Measurements from ENCODE around the gene ROS1.
A peak's percentile ranks its signal among the peaks of the same experiment; 100 is the strongest.
"Not testable (repeated sequence)": the region's sequence is repeated elsewhere in the genome, so short reads cannot be mapped to it uniquely, and the experiment has no call there.

The ROS1 gene

DNA sequence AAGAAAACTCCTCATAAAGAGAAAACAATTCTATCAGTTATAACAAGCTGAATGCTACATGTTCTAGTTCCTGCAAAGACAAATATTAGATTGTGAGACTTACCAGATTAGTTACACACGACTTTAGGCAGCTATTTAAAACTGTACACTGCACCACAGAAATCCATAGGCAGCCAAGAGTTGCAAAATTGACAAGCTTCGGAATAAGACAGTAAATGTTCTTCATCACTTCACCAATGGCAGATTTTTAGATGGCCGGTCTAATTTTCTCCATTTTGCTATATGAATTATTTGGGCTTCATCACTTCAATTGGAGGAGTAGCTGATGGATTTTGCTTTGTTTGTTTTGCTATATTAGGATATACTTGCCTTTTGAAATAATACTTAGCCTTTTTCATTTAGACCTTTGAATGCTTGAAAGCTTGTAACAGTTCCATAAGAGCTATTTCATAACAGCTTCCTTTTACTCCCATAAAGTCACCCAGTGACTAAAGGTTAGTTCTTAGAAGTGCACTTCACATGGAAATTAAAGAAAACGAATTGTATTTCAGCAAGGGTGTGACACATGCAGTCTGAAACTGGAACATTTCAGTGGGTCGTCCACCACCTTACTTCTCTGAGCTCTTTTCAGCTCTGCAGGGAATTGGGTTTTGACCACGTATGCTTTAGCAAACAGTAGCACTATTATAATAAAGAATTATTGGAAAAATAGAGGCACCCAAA, at the start of gene ROS1:
ROS1 (minus strand) TSS at position 512 of the 723 bp plus-strand sequence; CDS start at position 226, 286 bp downstream.
- no peak for DNase-seq (ENCODE audit: low spot score)

DNA sequence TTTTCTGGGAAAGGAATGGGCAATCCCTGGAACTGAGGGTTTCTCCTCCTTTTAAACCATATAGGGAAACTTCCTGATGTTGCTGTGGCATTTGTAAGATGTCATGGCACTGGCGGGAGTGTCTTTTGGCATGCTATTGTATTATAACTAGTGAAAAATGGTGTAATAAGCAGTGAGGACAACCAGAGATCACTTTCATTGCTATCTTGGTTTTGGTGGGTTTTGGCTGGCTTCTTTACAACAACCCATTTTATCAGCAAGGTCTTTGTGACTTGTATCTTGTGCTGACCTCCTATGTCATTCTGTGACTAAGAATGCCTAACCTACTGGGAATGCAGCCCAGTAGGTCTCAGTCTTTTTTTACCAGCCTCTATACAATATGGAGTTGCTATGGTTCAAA, 47.7 kb upstream of the ROS1 start:
- DNase-seq (ENCODE audit: low spot score), result no peak

DNA sequence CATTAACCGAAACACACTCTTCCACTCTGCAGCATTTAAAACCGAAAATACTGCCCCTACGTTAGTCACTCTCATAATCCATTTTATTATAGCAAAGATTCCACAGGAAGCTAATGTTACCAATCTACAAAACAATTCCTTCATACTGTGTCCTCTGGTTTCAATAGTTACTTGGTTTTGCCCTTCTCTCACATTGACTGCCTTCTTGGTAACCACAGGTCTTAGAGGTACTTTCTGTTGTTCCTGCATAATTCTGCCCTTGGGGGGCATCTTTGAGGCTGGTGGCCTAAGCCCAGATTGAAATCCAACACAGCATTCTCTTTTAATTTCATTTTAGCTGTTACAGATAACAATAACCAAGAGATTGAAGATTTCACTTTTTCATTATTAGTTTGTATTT, 46.9 kb upstream of the ROS1 start:
- DNase-seq (ENCODE audit: low spot score), result no peak

DNA sequence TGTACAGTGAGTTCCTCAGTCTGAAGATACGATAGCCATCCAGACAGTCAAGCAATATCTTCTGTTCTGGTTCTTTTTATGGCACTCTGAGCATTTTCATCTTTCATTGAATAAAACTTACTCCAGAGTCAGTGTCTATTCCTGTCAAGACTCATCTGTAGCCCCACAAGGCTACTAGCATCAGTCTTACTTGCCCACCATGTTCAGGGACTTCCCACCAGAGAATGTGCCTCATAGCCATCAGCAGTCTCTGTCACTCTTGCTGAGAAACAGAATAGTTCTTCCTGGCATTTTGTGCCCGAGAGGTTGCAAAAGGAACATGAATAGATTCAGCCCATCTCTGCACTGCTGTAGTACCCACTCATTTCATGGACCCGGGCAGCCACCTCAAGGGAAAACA, 44.0 kb upstream of the ROS1 start:
- DNase-seq (ENCODE audit: low spot score), result no peak

DNA sequence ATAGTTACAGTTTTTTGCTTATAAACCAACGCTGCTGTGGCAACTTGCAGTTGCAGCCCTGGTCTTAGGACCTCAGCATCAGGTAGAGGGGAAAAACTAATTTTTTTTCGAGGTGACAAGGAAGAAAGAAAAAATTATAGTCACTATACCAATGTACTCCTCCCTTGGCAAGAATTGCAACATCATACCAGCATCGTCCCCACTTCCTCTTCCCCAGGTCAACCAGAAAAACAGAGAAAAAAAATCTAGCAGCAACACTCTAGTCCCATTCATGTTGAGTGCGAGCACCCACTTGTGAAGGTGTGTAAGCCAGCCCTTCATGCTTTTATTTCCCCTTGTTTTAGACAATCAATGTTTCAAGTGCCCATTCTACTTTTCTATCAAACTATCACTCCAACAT, 43.6 kb upstream of the ROS1 start:
- no peak for DNase-seq (ENCODE audit: low spot score)

DNA sequence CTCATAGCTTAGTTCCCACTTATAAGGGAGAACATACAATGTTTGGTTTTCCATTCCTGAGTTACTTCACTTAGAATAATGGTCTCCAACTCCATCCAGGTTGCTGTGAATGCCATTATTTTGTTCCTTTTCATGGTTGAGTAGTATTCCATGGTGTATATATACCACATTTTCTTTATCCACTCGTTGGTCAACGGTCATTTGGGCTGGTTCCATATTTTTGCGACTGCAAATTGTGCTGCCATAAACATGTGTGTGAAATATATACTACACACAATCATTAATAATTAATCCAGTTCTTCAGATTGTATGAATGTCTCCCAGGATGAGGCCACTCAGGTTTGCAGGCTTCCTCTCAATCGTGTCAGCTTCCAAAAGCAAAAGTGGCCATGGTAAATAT, 42.8 kb upstream of the ROS1 start:
- DNase-seq (ENCODE audit: low spot score), result not testable (repeated sequence)

DNA sequence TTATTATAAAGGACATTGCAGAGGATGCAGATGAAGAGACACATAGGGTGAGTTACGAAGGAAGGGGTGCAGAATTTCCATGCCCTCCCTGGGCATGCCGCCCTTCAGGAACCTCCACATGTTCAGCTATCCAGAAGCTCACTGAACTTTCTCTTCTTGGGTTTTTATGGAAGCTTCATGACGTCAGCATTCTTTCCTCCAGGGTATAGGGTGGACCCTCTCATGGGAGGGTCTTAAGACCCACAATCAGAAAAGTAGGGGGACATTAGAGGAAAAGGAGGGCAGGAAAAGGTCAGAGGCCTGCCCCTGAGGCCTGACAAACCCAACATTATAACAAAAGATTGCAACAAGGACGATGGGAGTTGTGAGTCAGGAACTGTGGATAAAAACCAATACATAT, 42.1 kb upstream of the ROS1 start:
- DNase-seq (ENCODE audit: low spot score), result no peak

DNA sequence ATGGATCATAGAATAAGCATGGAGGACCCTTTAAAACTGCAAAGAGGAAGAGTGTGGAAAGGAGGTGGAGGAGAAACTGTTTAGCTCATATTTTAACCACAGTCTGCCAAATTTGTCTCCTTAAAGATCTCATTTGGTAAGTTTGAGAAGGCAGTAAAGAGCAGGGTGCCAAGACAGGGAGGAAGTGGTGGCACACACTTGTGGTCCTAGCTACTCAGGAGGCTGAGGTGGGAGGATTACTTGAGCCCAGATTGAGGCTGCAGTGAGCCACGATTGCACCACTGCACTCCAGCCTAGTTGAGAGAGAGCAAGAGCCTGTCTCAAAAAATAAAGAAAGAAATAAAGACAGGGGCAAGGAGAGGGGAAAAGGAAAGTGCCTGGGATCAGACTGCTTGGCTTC, 39.9 kb upstream of the ROS1 start:
- no peak for DNase-seq (ENCODE audit: low spot score)

DNA sequence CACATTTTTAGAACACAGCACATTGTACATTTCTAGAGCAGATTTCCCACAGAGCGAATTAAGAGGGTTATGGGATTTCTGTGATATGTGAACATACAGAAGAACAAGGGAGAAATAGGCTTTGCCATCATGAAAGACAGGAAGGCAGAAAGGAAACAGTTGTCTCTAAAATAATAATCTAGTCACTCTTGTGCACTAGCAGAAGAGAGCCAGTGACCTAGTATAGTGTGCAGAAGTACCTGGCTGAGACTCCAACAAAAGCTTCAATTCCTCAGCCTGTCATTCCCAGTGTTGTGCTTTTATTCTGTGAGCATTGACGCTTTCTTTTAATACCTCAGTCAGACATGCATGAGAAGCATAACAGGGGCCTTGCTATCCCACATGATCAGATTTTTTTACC, 39.0 kb upstream of the ROS1 start:
- no peak for DNase-seq (ENCODE audit: low spot score)

DNA sequence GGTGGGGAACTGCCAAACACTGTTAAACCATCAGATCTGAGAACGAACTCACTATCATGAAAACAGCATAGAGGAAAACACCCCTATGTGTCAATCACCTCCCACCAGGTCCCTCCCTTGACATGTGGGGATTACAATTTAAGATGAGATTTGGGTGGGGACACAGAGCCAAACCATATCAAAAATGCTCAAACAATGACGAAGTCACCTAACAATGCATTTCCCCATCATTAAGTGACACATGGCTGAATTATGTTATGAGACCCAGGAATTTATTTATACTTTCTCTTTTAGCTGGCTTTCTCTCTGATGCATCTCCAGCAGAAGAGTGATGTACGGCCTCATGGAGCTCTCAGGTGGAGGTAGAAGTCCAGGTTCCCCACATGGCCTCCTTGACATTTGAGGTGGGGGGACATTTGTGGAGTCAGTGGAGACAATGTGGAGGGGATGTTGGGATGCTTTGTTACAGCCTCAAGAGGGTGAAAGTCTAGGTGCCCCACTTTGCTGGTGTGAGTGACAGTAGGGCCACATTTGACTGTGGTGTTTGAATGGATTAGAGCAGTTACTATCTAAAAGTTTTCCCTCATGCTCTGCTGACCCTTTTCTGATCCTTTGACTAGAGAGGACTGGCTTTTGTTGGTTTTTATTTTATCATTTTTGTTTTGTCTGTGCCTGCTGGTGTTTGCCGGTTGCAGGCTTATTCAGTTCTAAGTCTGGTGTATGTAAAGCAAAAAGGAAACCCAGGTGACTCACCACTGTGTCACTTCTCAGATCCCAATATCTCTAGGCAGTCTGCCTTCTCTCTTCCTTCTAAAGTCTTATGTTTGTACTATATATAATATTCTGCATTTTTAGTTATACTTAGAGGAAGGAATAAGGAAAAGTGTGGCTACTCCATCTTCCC, 38.3 kb upstream of the ROS1 start:
- no peak for DNase-seq (ENCODE audit: low spot score)

DNA sequence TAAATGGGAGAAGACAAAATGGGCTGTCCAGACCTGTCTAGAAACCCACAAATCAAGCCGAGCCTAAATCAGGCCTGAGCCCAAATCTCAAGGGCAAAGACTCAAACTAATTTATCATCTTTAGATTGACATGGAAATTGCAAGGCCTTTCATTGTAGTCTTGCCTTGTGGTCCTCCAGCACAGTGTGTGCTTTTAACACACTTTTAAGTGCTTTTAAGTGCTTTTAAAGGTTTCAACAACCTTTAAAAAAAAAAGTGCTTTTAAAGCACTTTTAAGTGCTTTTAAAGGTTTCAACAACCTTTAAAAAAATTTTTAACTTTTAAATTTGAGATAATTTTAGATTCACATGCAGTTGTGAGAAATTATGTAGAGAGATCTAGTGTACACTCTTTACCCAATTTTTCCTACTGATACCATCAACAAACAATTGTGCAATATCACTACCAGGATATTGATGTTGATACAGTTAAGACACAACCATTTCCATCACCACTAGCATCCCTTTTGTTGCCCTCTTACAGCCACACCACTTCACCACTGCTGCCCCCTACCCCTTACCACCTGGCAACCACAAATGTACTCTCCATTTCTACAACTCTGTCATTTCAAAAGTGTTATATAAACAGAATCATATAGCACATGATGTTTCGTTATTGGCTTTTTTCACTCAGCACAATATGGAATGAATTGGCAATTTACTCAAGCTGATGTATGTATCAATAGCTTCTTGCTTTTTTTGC, 33.6 kb upstream of the ROS1 start:
- no peak for DNase-seq (ENCODE audit: low spot score)

DNA sequence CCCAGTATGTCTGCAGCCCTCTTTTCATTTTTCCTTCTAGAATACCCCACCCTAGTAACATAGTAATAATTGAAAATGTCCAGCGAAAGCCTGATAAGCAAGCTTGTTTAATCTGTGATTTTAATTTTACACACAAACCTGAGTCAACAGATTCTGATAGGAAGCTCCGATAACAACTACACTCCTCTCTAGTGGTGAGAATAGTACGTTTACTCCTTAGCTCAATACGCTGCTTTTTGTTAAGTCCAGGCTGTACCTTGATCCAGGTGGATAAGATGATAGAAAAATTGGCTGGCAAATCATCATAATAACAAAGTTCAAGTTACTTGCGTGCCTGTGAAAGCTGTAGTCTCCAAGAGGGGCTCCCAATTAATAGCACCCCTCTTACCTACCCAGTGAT, 31.3 kb upstream of the ROS1 start:
- DNase-seq (ENCODE audit: low spot score), result no peak

DNA sequence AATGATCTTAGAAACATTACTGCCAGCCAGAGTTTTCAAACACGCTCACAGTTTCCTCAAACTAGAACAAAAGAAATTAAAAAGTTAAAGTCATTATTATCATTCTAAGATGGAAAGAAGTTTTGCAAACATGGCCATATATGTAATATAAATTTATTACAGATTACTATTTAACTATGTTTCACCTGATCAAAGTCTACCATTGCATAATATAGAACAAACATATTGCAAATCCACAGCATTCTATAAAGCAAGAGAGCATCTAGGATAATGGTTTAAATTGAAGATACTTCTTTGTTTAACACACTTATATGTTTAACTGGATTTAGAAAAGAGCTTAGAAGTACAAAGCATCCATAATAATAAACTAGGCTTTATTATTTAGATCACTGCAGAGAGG, 30.5 kb upstream of the ROS1 start:
- no peak for DNase-seq (ENCODE audit: low spot score)

DNA sequence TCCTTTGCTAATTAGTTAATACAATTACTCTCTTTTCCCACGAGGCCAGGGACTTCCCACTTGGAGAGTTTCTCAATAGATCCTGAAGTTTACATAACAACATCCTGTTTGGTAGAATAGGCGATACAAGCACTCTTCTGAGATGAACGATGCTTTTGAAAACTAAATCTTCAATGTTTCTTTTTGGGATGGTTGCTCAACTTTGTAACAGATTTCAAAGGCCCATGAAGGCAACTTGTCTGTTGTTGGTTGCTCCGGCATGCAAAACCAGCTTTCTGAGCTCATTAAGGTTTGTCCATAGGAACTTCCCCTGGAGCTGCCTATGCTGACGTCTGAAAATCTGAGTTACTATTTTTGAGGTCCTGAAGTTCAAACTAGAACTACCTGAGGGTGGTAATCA, 25.9 kb upstream of the ROS1 start:
- DNase-seq (ENCODE audit: low spot score), result no peak

DNA sequence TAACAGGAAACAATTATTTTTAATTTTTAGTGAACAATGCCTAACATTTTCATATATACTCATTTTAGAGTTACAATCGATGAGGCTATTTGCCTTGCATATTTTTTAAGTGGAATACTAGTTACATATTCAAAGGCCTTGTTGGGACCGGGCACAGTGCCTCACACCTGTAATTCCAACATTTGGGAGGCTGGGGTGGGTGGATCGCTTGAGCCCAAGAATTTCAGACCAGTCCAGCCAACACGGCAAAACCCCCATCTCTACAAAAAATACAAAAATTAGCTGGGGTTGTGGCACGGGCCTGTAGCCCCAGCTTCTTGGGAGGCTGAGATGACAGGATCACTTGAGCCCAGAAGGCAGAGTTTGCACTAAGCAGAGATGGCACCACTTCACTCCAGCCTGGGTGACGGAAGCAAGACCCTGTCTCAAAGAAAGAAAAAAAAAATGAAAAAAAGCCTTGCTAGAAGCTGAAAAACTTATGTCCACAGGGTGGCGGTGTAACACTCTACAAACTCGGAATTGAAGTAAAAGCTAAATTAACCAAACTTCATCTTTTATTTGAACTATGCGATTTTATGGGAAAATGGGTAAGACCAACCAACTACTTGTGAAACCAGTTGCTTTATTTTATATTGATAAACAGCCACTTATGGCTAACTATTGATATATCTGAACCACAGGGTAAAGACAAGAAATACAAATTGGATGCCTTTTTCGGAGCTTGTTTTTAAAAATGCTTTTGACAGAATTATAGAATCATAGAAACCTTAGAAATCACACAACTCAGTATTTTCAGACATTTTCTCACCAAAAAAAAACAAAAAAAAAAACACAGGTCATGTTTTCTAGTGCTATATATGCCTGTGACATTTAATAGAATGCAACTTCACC, 24.1 kb upstream of the ROS1 start:
- peak; percentile 20 for DNase-seq (ENCODE audit: low spot score)

DNA sequence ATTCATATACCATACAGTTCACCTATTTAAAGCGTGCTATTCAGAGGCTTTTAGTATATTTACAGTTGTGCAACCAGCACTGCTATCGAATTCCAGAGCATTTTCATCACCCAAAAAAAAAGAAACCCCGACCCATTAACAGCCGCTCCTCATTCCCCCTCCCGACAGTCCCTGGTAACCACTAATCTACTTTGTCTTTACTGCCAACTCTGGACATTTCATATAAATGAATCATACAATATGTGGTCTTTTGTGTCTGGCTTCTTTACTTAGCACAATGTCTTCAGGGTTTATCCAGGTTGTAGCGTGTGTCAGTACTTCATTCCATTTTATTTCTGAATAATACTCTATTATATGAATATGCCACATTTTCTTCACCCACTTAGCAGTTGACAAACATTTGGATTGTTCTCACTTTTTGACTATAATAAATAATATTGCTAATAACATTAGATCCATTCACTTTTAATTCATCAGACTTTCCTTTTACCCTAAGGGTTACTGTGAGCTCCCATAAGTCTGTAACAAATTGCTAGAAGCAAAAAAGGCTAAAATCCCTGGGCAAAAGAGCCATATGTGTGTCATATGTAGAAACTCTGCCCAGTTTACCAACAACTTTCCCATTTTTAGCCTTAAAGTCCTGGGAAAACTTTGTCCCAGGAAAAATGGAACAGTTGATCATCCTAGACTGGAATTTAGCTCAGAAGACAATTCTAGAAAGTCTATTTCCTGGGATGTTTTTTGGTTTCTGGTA, 23.2 kb upstream of the ROS1 start:
- DNase-seq (ENCODE audit: low spot score), result no peak

DNA sequence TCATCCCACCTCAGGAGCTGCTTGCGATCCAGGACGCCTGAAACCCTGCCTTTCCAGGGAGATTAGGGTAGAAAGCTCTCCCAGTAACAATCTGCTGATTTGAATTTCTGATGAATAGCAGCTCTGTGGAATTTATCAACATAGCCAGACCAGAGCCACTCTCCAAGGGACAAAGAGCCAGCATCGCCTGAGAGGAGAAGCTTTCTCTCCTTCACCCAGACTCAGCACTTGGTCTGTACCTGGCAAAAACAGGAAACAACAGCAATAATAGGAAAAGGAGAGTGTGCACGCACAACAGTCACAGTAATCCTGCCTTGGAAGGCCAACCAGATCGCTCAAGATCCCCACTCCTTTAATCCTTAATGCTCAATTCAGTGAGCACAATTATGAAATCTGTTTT, 22.3 kb upstream of the ROS1 start:
- no peak for DNase-seq (ENCODE audit: low spot score)

DNA sequence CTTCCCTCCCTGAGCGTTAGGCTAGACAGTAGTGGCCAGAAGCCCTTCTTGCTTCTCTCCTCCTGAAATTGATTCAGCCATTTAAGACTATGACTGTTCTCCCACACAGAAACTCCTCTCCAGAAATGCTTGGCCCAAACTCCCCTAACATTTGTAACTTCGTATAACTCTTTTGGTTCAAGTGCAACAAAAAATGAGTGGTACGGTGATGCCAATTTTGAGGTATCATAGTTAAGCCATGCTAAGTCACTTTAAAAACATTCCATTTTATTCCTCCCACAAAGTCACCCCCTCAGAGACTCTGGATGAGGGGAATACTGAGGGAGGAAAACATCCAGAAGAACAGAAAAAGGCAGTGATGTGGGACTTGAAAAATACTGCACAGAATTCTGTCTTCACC, 21.1 kb upstream of the ROS1 start:
- no peak for DNase-seq (ENCODE audit: low spot score)

DNA sequence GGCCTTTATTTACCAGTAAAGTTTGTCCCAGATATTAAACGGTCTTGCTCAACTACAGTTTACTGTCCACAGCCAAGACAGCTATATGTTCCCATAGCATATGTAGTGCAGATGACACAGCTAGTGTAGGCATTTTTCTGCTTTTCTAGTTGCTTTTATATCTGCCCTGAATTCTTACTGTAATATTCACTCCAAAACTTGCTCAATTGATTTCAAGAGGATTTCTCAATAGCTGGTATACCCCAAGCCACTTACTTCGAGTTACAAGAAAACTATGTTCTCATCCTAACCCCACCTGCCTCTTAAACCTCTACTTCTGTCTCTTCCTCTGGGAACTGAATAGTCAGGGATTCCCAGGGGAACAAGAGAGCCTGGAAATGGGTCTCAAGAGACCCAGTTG, 18.9 kb upstream of the ROS1 start:
- DNase-seq (ENCODE audit: low spot score), result no peak

DNA sequence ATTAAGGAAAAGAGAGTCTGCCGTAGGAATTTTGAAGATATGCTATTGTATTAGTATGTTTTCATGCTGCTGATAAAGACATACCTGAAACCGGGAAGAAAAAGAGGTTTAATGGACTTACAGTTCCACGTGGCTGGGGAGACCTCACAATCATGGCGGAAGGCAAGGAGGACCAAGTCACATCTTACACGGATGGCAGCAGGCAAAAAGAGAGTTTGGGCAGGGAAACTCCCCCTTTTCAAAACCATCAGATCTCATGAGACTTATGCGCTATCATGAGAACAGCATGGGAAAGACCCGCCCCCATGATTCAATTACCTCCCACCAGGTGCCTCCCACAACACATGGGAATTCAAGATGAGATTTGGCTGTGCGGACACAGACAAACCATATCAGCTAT, 16.6 kb upstream of the ROS1 start:
- not testable (repeated sequence) for DNase-seq (ENCODE audit: low spot score)

DNA sequence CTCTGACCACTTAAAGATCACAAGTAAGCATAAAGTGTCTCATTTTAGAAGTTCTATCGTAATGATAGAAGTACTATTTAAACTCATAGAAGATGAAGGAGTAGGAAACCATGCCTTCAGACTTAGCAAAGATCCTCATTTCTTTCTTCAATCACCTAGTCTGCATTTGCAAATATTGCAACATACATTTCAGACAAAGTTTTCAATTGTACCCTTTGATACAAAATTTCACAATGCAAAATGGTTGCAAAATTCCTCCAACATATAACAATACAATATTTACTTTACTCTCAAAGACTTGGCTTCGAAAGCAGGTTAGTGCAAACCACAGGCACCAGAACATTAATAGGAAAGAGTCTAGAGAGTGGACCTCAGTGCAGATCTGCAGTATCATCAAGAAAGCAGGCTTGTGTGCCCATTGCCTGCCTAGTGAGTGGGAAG, 16.1 kb upstream of the ROS1 start:
- no peak for DNase-seq (ENCODE audit: low spot score)
